HG02970 (cell line): ENCODE data around the gene UNC45B.
"Not testable (repeated sequence)": the region's sequence is repeated elsewhere in the genome, so short reads cannot be mapped to it uniquely, and the experiment has no call there.

ENCODE experiments used
- ATAC-seq: cut with Tn5 transposase; IDR thresholded peaks from one replicate; pipeline ENCODE4 v1.9.1; 2021; ENCODE audit warnings: mild to moderate bottlenecking, moderate library complexity, moderate number of reproducible peaks; ENCODE audit not compliant: unreplicated experiment, low FRiP score

UNC45B gene

DNA sequence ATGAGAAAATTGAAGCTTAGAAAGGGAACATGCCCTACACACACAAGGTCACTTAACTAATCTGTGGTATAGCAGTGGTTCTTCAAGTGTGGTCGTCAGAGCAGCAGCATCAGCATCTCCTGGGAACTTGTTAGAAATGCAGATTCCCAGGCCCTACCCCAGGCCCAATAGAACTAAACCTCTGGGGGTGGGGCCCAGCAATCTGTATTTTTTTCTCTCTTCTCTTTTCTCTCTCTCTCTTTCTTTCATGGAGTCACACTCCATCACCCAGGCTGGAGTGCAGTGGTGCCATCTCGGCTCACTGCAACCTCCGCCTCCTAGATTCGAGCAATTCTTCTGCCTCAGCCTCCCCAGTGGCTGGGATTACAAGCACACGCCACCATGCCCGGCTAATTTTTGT, 9.4 kb upstream of the UNC45B start:
- no peak for ATAC-seq

- ATAC-seq, result peak; percentile 82
These were observed 5.7 kb upstream of the UNC45B start, which contains the start of gene NLE1 for GRCh38 chr17:35141681-35142466. Gene NLE1, minus strand, starts transcription at chr17:35142303. Its CDS starts 28 bp downstream, at chr17:35142275.

DNA sequence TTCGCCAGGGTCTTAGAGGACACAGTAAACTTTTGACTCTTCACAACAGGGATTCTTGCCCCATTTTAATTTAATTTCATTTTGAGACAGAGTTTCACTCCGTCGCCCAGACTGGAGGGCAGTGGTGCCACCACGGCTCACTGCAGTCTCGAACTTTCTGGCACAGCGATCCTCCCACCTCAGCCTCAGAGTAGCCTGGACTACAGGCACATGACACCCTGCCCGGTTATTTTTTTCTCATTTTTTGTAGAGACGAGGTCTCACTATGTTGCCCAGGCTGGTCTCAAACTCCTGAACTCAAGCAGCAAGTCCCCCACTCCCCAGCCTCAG, 5.2 kb upstream of the UNC45B start:
- ATAC-seq, result no peak

DNA sequence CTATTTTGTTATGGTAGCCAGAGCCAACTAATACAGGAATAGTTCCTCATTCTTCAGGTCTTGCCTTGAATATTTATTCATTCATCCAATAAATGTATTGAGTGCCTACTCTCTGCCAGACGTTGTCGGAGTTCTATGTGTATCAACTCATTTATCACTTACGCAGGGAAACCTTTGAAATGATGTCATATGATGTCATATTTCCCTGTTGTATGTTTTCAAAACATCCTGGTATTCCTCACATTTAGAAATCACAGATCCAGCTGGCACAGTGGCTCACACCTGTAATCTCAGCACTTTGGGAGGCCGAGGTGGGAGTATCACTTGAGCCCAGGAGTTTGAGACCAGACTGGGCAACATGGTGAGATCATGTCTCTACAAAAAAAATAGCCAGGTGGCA, 2.8 kb upstream of the UNC45B start:
- ATAC-seq, result no peak

DNA sequence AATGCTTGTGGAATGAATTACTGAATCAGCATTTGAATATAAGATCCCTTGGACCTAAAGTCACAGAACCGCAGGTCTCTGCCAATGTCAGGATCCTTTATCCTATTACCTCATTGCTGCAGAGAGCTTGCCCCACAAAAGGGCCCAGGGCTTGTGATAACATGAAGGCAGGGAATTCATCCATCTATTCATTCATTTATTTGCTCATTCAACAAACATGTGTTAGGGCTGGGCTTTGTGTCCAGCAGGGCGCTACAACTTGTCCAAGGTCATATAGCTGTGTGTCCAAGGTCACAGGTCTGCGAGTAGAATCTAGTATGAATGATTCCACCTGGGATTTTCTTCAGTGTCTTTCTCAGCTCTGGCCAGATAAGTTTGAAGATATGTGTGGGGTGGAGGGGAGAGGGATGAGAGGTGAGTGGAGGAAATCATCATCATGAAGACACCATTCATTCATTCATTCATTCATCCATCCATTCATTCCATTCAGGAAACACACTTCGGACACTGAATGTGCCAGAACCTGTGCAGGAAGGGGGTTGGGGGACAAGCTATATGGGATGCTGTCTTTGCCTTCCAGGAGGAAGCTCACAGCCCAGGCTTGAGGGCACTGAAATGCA, 1.3 kb upstream of the UNC45B start:
- ATAC-seq, result no peak

DNA sequence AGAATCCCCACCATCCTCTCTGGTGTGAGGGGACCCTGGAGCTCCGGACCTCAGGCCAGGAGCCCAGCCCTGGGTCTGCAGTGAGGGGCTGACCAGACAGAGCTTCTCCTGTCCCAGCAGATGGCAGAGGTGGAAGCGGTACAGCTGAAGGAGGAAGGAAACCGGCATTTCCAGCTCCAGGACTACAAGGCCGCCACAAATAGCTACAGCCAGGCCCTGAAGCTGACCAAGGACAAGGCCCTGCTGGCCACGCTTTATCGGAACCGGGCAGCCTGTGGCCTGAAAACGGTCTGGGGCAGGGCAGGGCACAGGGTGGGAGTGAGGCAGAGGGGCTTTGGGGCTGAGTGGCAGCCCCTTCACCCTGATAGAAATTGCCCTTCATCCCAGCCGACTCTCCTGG, 527 bp downstream of the UNC45B start:
- no peak for ATAC-seq

- no peak for ATAC-seq
These were observed 2.3 kb downstream of the UNC45B start for GRCh38 chr17:35149941-35150340.

- ATAC-seq, result not testable (repeated sequence)
These were observed 3.5 kb downstream of the UNC45B start for GRCh38 chr17:35151080-35151479.

DNA sequence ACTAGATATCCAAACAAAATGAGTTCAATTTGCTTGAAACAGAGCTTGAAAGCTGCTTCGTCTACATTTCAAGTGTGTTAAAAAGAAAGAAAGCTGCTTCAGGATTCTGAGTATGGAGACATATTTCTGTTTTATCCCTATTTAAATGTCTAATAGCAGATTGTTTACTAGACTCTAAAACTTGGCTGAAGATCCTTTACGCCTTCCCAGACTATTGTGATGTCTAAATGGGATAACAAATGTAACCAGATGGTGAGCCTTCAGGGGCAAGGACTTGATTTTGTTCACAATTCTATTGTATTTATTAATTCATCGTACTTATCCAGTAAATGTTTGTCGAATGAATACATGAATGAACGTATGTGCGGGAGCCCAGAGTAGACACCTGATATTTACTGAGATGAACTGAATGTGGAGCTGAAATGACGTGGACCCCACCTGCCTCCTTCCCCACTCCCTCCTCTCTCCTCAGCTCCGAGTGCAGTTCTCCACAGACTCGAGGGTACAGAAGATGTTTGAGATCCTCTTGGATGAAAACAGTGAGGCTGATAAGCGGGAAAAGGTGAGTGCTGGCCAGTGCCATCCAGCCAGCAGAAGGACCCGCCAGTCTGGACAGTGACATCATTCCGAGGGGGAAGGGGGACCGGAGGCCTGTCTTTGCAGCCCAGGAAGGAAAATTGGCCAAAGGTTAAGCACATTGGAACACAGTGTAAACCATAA, 5.0 kb downstream of the UNC45B start:
- ATAC-seq, result no peak

DNA sequence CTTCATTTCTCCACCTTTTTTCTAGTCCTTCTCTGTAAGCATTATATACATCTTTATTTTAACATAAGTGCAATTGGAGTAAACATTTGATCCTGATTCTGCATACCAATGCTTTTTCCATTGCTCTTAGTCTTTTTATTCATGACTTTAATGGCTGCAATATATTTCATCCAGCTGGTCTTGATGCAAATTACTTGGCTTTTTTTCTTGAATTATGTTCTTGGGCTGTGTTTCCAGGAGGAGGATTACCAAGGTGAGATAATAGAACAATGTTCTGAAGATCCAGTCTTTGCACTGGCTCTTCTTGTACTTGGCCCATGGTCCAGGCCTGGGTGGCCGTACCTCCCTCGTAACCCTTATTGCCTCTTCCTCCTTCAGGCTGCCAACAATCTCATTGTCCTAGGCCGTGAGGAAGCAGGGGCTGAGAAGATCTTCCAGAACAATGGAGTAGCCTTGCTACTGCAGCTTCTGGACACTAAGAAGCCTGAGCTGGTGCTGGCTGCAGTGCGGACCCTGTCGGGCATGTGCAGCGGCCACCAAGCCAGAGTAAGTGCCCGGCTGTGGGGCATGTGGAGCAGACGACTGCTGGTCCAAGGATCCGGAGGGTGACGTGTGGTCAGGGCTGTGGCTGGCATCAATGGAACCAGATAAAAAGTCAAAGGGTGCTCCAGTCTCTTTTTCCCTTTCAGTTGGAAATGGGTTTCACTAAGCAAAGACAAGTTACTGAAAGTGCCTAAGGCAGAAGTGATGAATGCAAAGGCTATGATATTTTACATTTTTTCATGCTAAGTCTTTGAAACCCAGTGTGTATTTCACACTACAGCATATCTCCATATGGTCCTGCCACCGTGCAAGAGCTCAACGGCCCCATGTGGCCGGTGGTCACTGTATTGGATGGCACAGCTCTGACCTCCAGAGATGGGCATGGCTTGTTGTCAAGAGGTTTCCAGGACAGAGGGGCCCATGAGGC, 6.9 kb downstream of the UNC45B start:
- ATAC-seq, result no peak

- no peak for ATAC-seq
These were observed 7.6 kb downstream of the UNC45B start for GRCh38 chr17:35155246-35155645.

DNA sequence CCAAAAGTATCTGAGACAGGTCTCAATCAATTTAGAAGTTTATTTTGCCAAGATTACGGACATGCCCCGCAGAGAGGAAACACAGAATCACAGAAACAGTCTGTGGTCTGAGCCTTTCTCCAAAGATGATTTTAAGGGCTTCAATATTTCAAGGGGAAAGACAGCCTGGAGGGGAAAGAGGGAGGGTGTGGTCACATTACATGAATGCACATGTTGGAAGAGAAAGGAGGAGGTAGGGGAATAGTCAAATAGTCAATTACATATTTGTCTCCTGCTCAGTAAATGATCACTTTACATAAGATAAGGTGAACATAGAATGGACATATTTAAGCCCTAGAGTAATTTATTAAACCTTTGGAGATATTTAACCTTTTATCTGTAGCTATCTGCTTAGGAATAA, 12.3 kb downstream of the UNC45B start:
- ATAC-seq, result no peak

- ATAC-seq, result no peak
These were observed 13.0 kb downstream of the UNC45B start for GRCh38 chr17:35160354-35161201.

DNA sequence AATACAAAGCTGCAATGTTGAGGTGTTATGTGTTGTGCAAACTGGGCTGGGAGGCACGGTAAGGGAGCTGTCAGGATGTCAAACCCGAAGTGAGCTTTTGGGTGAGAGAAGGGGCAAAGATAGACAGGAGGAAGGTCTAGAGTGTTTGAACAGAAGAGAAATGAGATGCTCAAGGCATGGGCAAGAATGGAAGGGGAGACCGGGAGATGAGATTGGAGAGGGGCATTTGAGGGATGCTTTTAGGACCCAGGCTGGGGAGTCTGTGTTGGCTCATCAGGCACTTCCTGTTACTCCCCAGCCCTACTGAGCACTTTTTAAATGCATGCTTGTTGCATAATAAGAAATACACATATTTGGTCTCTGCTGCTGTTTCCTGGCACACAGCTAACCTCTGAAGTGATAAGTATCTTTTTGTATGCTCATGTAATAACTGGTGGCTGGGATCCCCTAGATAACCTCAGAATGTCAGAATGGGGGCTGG, 13.7 kb downstream of the UNC45B start:
- ATAC-seq, result no peak

- ATAC-seq, result no peak
These were observed 15.1 kb downstream of the UNC45B start for GRCh38 chr17:35162755-35163154.

- ATAC-seq, result no peak
These were observed 16.3 kb downstream of the UNC45B start for GRCh38 chr17:35163886-35164285.

DNA sequence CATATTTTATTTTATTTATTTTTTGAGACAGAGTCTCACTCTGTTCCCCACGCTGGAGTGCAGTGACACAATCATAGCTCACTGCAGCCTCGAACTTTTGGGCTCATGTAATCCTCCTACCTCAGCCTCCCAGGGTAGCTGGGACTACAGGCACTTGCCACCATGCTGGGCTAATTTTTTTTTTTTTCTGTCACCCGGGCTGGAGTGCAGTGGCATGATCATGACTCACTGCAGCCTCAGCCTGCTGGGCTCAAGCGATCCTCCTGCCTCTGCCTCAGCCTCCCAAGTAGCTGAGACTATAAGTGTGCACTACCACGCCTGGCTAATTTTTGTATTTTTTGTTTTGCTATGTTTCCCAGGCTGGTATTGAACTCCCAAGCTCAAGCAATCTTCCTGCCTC, 17.1 kb downstream of the UNC45B start:
- no peak for ATAC-seq

DNA sequence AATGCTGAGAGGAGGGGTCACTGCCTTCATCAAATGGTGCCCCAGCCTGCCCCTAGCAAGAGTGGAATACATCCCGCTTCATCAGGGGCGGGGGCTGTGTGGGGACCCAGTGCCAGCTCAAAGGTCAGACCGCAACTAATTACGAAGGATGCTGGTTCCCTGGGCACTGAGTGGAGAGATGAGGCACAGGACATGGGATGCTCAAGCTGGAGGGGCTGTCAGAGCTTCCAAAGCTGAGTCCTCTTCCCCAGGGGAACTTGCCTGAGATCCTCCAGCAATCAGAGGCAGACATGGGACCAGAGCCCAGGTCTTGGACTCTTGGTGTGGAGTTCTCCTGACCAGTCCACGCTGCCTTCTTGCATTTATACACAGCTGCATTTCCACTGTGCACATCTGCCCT, 18.9 kb downstream of the UNC45B start:
- ATAC-seq, result no peak

DNA sequence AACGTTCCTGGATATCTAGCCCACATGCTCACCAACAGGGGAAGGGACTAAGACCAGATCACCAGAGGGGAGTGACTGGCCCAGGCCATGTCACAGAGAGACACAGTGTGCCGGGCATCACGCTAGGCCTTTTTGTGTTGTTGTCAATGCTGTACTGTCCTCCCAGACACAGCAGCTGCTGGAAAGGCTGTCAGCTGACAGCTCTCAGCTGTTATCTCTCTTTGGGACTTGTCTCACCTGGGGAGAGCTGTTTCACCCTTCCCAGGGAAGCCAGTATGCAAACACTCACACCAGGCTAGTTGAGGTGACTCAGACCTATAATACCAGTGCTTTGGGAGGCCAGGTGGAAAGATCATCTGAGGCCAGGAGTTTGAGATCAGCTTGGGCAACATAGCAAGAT, 19.4 kb downstream of the UNC45B start:
- no peak for ATAC-seq
